ENCODE data around the gene PLEKHM3. TPM values are rescaled to one million over a fixed set of nuclear protein-coding genes. Genes with fewer than 3 reads are reported as not detected.

PLEKHM3 gene
- total RNA-seq, 8 experiments from 2014 or later = 8.6 to 20.5 (median 12.5) TPM

DNA sequence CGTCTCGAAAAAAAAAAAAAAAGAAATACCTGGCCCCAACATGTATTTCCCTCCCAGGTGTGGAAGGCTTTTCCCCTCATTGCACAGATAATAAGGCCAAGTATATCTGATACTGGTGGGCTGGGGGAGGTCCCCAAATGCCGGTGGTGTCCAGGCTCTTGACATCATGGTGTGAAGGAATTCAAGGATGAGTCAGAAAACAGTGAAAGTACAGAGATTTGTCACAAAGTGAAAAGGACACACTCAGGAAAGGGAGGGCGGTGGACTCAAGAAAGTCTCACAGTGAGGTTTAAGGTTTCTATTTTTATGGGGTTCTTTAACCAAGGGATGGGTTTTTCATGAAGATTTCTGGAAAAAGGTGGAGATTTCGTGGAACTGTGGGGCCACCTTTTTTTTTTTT, 217.8 kb downstream of the PLEKHM3 start:
- 60 to 100% (median 89%) methylated on average over 1 to 2 of the region's 5 CpGs; no CpG with 5 or more reads in 2 of the 10 experiments for WGBS, 10 experiments
- H3K4me1 ChIP-seq (replicated peaks in 1 of 2) = peaks cover 14 to 16% of the 10 kb centered on the region in 2 donors
- no peak overlapping the region for H3K27ac ChIP-seq
- ATAC-seq (replicated peaks in 6 of 8) = no peak
- in situ Hi-C loops (cut with MboI; ENCODE audit: low pct_unique_long_range_greater_than_20kb in 2 of 9, low sequenced_read_pairs in 9 of 9, unreplicated experiment in 9 of 9) = no loop called here
- no peak overlapping the region for H3K4me3 ChIP-seq

DNA sequence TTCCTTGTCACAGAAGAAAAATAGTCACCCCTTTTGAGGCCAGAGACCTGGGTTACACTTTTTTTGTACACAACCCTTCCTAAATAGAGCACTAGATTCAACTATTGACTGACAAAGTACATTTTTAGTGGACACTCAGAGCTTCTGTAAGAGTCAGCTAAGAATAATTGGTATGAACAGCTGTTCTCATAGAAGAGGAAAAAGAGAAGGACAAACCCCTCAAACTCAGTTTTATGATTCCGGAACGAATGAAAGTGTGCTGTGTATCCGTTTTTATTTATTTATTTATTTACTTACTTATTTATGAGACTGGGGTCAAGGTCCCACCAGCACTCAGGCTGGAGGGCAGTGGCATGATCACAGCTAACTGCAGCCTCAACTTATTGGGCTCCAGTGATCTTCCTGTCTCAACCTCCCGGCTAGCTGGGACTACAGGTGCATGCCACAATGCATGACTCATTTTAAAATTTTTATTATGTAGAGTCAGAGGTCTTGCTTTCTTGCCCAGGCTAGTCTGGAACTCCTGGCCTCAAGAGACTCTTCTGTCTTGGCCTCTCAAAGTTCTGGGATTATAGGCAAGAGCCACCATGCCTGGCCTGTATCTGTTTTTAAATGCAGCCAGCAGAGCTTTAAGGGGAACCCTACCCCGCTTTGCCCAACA, 219.6 kb downstream of the PLEKHM3 start:
- Histone ChIP-seq H3K4me3 (no peak overlapping the region), H3K4me1 (replicated peaks in 1 of 2) (peaks cover 6 to 8% of the 10 kb centered on the region in 2 donors), H3K27ac (no peak overlapping the region)
- in situ Hi-C loops (cut with MboI; ENCODE audit: low pct_unique_long_range_greater_than_20kb in 2 of 9, low sequenced_read_pairs in 9 of 9, unreplicated experiment in 9 of 9) = no loop called here
- ATAC-seq (replicated peaks in 6 of 8) = no peak
- WGBS, 10 experiments = 53 to 100% (median 75%) methylated on average over 1 to 5 of the region's 5 CpGs

- WGBS, 10 experiments = 43 to 100% (median 86%) methylated on average over 1 to 6 of the region's 6 CpGs; no CpG with 5 or more reads in 2 of the 10 experiments
- H3K4me1 ChIP-seq (replicated peaks in 1 of 2) = peaks cover 0 to 2% of the 10 kb centered on the region in 2 donors
- no peak overlapping the region for H3K27ac ChIP-seq
- in situ Hi-C loops (cut with MboI; ENCODE audit: low pct_unique_long_range_greater_than_20kb in 2 of 9, low sequenced_read_pairs in 9 of 9, unreplicated experiment in 9 of 9) = no loop called here
- H3K4me3 ChIP-seq = no peak overlapping the region
- peak in 1 of 8 experiments; percentile 57 for ATAC-seq (replicated peaks in 6 of 8)
These were observed 222.7 kb downstream of the PLEKHM3 start for GRCh38 chr2:207802650-207803049.

DNA sequence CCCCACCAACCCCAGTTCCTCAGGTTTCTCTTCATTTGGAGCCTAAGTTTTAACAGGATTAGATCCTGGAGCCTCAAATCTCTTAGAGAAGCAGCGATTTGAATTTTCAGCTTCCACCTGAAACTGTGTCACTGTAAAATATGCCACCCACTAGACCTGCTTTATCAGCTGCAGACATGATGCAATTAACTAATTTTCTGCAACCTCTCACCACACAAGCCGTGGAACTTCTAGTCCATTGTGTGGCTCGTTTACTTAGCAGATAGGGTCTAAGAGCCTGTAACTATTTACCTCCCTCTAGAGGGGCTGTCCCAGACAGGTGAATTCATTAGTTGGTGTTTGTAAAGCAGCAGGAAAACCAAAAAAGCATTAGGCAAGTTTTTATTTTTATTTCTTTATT, 224.1 kb downstream of the PLEKHM3 start:
- 20 to 85% (median 48%) methylated on average over 1 to 2 of the region's 3 CpGs; no CpG with 5 or more reads in 4 of the 10 experiments for WGBS, 10 experiments
- H3K4me3 ChIP-seq = no peak overlapping the region
- peaks cover 0 to 2% of the 10 kb centered on the region in 2 donors for H3K4me1 ChIP-seq (replicated peaks in 1 of 2)
- no peak for ATAC-seq (replicated peaks in 6 of 8)
- no peak overlapping the region for H3K27ac ChIP-seq
- in situ Hi-C loops (cut with MboI; ENCODE audit: low pct_unique_long_range_greater_than_20kb in 2 of 9, low sequenced_read_pairs in 9 of 9, unreplicated experiment in 9 of 9) = no loop called here

- H3K4me1 ChIP-seq (replicated peaks in 1 of 2) = peaks cover 2% of the 10 kb centered on the region in 2 donors
- no peak overlapping the region for H3K27ac ChIP-seq
- ATAC-seq (replicated peaks in 6 of 8) = peak in 4 of 8 experiments; percentile 14 to 67 (median 40)
- in situ Hi-C loops (cut with MboI; ENCODE audit: low pct_unique_long_range_greater_than_20kb in 2 of 9, low sequenced_read_pairs in 9 of 9, unreplicated experiment in 9 of 9) = no loop called here
- H3K4me3 ChIP-seq = no peak overlapping the region
- WGBS, 10 experiments = 49 to 100% (median 86%) methylated on average over 1 to 3 of the region's 8 CpGs; no CpG with 5 or more reads in 3 of the 10 experiments
These were observed 228.6 kb downstream of the PLEKHM3 start for GRCh38 chr2:207796585-207797350.

DNA sequence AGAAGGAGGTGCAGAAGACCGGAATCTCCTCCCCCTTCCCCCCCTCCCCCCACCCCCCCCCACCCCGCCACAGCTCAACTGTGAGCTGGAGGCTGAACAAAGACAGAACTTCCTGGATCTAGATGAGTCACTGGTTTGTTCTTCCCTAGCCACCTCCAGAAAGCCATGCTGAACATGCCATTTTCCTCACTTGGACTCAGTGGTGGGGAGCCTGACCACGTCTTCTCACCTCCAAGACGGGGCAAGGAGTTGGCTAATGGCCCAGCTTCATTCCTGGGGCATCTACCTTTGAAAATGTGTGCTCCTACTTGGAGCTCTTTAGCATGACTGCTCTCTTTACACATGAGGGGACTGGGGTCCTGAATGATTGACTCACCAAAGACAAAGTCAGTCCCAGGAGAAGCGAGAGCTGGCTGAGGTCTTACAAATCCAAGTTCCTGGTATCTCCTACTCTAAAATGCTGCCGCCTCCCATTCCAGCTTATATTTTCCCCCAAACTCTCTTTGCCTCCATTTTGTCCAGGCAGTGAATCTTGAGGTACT, 233.0 kb downstream of the PLEKHM3 start:
- 0 to 100% (median 83%) methylated on average over 1 to 2 of the region's 6 CpGs; no CpG with 5 or more reads in 3 of the 10 experiments for WGBS, 10 experiments
- no peak overlapping the region for H3K4me3 ChIP-seq
- in situ Hi-C loops (cut with MboI; ENCODE audit: low pct_unique_long_range_greater_than_20kb in 2 of 9, low sequenced_read_pairs in 9 of 9, unreplicated experiment in 9 of 9) = no loop called here
- peak; percentile 26 to 71 (median 50) for ATAC-seq (replicated peaks in 6 of 8)
- H3K4me1 ChIP-seq (replicated peaks in 1 of 2) = peaks cover 0 to 2% of the 10 kb centered on the region in 2 donors
- no peak overlapping the region for H3K27ac ChIP-seq

DNA sequence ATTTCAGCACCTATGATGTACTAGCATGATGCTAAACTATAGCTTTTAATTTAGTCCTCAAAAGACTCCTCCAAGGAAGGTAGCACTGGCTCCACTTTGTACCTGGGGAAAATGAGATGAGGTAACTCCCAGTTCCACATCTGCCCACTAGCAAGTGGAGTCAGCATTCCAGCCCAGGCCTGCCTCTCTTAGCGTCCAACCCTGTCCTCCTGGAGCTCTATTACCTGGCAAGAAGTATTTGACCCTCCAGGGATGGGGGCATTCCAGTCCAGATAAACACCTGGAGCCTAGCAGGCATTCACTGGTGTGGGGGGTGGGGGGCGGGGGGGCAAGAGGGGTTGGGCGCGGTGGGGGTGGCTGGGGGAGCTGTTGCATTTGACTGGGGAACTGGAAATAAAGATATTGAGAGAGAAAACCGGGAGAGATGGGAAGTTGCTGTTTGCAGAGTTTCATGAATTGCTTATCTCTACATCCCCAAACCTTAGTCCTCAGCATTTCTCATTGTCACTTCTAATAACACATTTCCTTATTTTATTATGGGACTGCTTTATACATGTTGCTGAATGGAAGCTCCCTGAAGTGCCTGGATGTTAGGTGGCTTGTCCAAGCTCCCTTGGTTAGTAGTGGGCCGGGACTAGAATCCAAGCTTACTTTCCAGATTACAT, 233.6 kb downstream of the PLEKHM3 start:
- Histone ChIP-seq H3K27ac (no peak overlapping the region), H3K4me3 (no peak overlapping the region), H3K4me1 (replicated peaks in 1 of 2) (peaks cover 0 to 2% of the 10 kb centered on the region in 2 donors)
- 71 to 100% methylated on average over 1 of the region's 6 CpGs; no CpG with 5 or more reads in 8 of the 10 experiments for WGBS, 10 experiments
- in situ Hi-C loops (cut with MboI; ENCODE audit: low pct_unique_long_range_greater_than_20kb in 2 of 9, low sequenced_read_pairs in 9 of 9, unreplicated experiment in 9 of 9) = no loop called here
- ATAC-seq (replicated peaks in 6 of 8) = no peak

- 83 to 100% (median 100%) methylated on average over 1 of the region's 1 CpG; no CpG with 5 or more reads in 5 of the 10 experiments for WGBS, 10 experiments
- in situ Hi-C loops (cut with MboI; ENCODE audit: low pct_unique_long_range_greater_than_20kb in 2 of 9, low sequenced_read_pairs in 9 of 9, unreplicated experiment in 9 of 9) = no loop called here
These were observed 234.4 kb downstream of the PLEKHM3 start for GRCh38 chr2:207790898-207791297.

DNA sequence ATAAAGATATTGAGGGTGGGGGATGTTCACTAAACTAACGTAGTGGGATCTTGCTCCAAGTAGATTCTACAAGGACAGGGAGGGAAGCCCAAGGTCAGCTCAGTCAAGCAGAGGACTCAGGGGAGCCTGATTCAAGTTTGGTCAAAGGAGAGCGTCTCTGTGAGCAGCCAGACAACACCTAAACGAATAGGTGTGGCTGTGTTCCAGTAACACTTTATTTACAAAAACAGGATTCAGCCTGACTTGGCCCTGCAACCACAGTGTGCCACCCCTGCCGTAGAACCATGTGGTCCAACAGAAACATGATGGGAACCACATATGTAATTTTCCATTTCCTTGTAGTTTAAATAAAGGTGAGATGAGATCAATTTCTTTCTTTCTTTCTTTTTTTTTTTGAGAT, 237.5 kb downstream of the PLEKHM3 start:
- no peak for ATAC-seq (replicated peaks in 6 of 8)
- Histone ChIP-seq H3K4me1 (replicated peaks in 1 of 2) (peaks cover 0 to 2% of the 10 kb centered on the region in 2 donors), H3K27ac (no peak overlapping the region), H3K4me3 (no peak overlapping the region)
- in situ Hi-C loops (cut with MboI; ENCODE audit: low pct_unique_long_range_greater_than_20kb in 2 of 9, low sequenced_read_pairs in 9 of 9, unreplicated experiment in 9 of 9) = no loop called here
- WGBS, 10 experiments = 31 to 100% (median 87%) methylated on average over 1 to 3 of the region's 4 CpGs; no CpG with 5 or more reads in 3 of the 10 experiments

More at GRCh38 chr2:207790898-207791297, 234.4 kb downstream of the PLEKHM3 start:
- ATAC-seq (replicated peaks in 6 of 8) = no peak
- H3K4me1 ChIP-seq (replicated peaks in 1 of 2) = peaks cover 0 to 2% of the 10 kb centered on the region in 2 donors
- no peak overlapping the region for H3K27ac ChIP-seq
- no peak overlapping the region for H3K4me3 ChIP-seq

GRCh38 chr2:207787017-207787416, 238.3 kb downstream of the PLEKHM3 start:
- Histone ChIP-seq H3K4me1 (replicated peaks in 1 of 2) (peaks cover 0 to 3% of the 10 kb centered on the region in 2 donors), H3K27ac (no peak overlapping the region), H3K4me3 (no peak overlapping the region)
- in situ Hi-C loops (cut with MboI; ENCODE audit: low pct_unique_long_range_greater_than_20kb in 2 of 9, low sequenced_read_pairs in 9 of 9, unreplicated experiment in 9 of 9) = no loop called here
- ATAC-seq (replicated peaks in 6 of 8) = no peak
- 43 to 93% (median 82%) methylated on average over 1 to 3 of the region's 3 CpGs; no CpG with 5 or more reads in 1 of the 10 experiments for WGBS, 10 experiments

GRCh38 chr2:207784898-207785297, 240.4 kb downstream of the PLEKHM3 start:
- ATAC-seq (replicated peaks in 6 of 8) = no peak

DNA sequence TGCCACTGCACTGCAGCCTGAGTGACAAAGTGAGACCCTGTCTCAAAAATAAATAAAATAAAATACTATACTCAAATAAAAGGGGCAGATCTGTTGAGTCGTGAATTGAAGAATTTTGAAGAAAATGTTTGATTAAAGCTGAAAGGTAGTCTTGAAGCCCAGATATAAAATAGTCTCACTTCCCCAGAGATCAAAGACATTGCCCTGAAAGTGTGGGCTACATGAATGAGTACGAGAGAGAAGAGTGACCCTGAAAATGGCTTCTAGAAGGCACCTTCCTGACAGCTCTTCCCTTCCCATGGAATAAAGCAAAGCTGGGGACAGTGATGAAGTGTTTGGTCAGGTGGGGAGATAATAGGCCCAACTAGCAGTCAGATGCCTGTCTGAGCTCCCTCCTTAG, 241.8 kb downstream of the PLEKHM3 start:
- H3K4me1 ChIP-seq (replicated peaks in 1 of 2) = peaks cover 0 to 3% of the 10 kb centered on the region in 2 donors
- no peak for ATAC-seq (replicated peaks in 6 of 8)
- H3K27ac ChIP-seq = no peak overlapping the region
- H3K4me3 ChIP-seq = no peak overlapping the region
- 56 to 100% (median 88%) methylated on average over 1 to 2 of the region's 2 CpGs; no CpG with 5 or more reads in 2 of the 10 experiments for WGBS, 10 experiments
- in situ Hi-C loops (cut with MboI; ENCODE audit: low pct_unique_long_range_greater_than_20kb in 2 of 9, low sequenced_read_pairs in 9 of 9, unreplicated experiment in 9 of 9) = no loop called here

More at GRCh38 chr2:207784898-207785297, 240.4 kb downstream of the PLEKHM3 start:
- Histone ChIP-seq H3K4me1 (replicated peaks in 1 of 2) (peaks cover 0 to 3% of the 10 kb centered on the region in 2 donors), H3K27ac (no peak overlapping the region), H3K4me3 (no peak overlapping the region)
- WGBS, 10 experiments = 56 to 100% (median 91%) methylated on average over 1 to 5 of the region's 5 CpGs; no CpG with 5 or more reads in 2 of the 10 experiments
- in situ Hi-C loops (cut with MboI; ENCODE audit: low pct_unique_long_range_greater_than_20kb in 2 of 9, low sequenced_read_pairs in 9 of 9, unreplicated experiment in 9 of 9) = no loop called here

Data from motor neuron (in vitro differentiated cells).